HepG2 (cell line): ENCODE results near the gene ADIPOR2. TPM values are rescaled to one million over a fixed set of nuclear protein-coding genes. Genes with fewer than 3 reads are reported as not detected.

Source experiments
- CC2D1A ChIP-seq: sonication (generic); formaldehyde crosslinking; IDR thresholded peaks from 2 replicates; pipeline ENCODE4 v1.8.1; 2023; ENCODE audit warnings: mild to moderate bottlenecking, missing genetic modification reagents
- CENPX ChIP-seq: sonication (generic); formaldehyde crosslinking; IDR thresholded peaks from 2 replicates; pipeline ENCODE4 v1.9.0; 2021; ENCODE audit warnings: mild to moderate bottlenecking, missing genetic modification reagents, moderate library complexity
- FOXM1 ChIP-seq: sonication (generic); formaldehyde crosslinking; IDR thresholded peaks from 2 replicates; pipeline ENCODE4 v1.5.0; 2020; ENCODE audit warnings: missing genetic modification reagents
- KDM3A ChIP-seq: IDR thresholded peaks from 2 replicates; pipeline ENCODE4 v1.6.1; 2018; ENCODE audit warnings: low read depth, missing compliant biosample characterization
- NFATC3 ChIP-seq: sonication (generic); formaldehyde crosslinking; IDR thresholded peaks from 2 replicates; pipeline ENCODE4 v1.5.1; 2020; ENCODE audit warnings: mild to moderate bottlenecking, missing genetic modification reagents
- PATZ1 ChIP-seq: sonication (generic); formaldehyde crosslinking; IDR thresholded peaks from 2 replicates; pipeline ENCODE4 v1.4.0; 2020; ENCODE audit warnings: missing genetic modification reagents
- PPARG ChIP-seq: conservative IDR thresholded peaks from 2 replicates; pipeline ENCODE4 v1.6.1; 2016; ENCODE audit warnings: missing biosample characterization, missing genetic modification reagents
- SOX6 ChIP-seq, 2 experiments: fragments of 450-650 bp in 1 of 2; sonication (generic) in 1 of 2; formaldehyde crosslinking in 1 of 2; IDR thresholded peaks; 2 replicates each; pipeline versions ENCODE4 v1.4.0 to v1.6.1; 2017 to 2020; ENCODE audit warnings: antibody characterized with exemption in 1 of 2, mild to moderate bottlenecking in 1 of 2, missing genetic modification reagents in 1 of 2
- SRSF4 ChIP-seq: fragments of 200-400 bp; formaldehyde crosslinking; IDR thresholded peaks from one replicate; pipeline ENCODE4 v1.6.1; 2018; ENCODE audit warnings: mild to moderate bottlenecking, low read depth, low read length, moderate library complexity; ENCODE audit not compliant: poor library complexity, severe bottlenecking
- TAF15 ChIP-seq: fragments of 200-400 bp; formaldehyde crosslinking; IDR thresholded peaks from one replicate; pipeline ENCODE4 v1.6.1; 2018; ENCODE audit warnings: mild to moderate bottlenecking, low read depth, low read length; ENCODE audit not compliant: poor library complexity, severe bottlenecking
- ZFP36L1 ChIP-seq: sonication (generic); formaldehyde crosslinking; IDR thresholded peaks from 2 replicates; pipeline ENCODE4 v1.8.0; 2022; ENCODE audit warnings: mild to moderate bottlenecking, missing genetic modification reagents, moderate library complexity
- ZHX2 ChIP-seq, 2 experiments: sonication (generic) in 1 of 2; formaldehyde crosslinking in 1 of 2; IDR thresholded peaks; 2 replicates each; pipeline versions ENCODE4 v1.6.1 to v1.9.0; 2014 to 2022; ENCODE audit warnings: antibody characterized with exemption in 1 of 2, borderline replicate concordance in 1 of 2, inconsistent platforms in 1 of 2, low read depth in 1 of 2, missing genetic modification reagents in 1 of 2
- ZNF687 ChIP-seq: sonication (generic); formaldehyde crosslinking; IDR thresholded peaks from 2 replicates; pipeline ENCODE4 v1.5.1; 2020; ENCODE audit warnings: mild to moderate bottlenecking, missing genetic modification reagents, moderate library complexity
- ZNF749 ChIP-seq: sonication (generic); formaldehyde crosslinking; IDR thresholded peaks from 2 replicates; pipeline ENCODE4 v1.8.0; 2022; ENCODE audit warnings: mild to moderate bottlenecking, missing genetic modification reagents, moderate library complexity, borderline replicate concordance
- ZSCAN30 ChIP-seq: sonication (generic); formaldehyde crosslinking; IDR thresholded peaks from 2 replicates; pipeline ENCODE4 v1.5.0; 2020; ENCODE audit warnings: mild to moderate bottlenecking, missing genetic modification reagents
- polyA plus RNA-seq, 8 experiments: library from polyadenylated mRNA; depleted of rRNA in 3 of 8; stranded (reverse) in 7 of 8; unstranded in 1 of 8; fragments of >200 nt; fragmentation: Illumina TruSeq in 4 of 8; extraction: Trizol in 4 of 8; gene quantifications; 2 replicates each; pipeline versions ENCODE4 v1.2.1 to v1.2.3, GENCODE V29; 2011 to 2016; ENCODE audit warnings: low read depth in 4 of 8, missing spikeins in 1 of 8, mixed read lengths in 1 of 8; ENCODE audit not compliant: insufficient read depth in 1 of 8
- total RNA-seq, 5 experiments: library from RNA; depleted of rRNA; stranded (reverse); fragments of >200 nt; fragmentation: Illumina TruSeq; extraction: Trizol; gene quantifications; 2 replicates each; pipeline ENCODE4 v1.2.3, GENCODE V29; 2016; ENCODE audit warnings: low read depth in 1 of 5

Gene ADIPOR2
- total and polyA plus RNA-seq, 2 of the 13 experiments (the other 11 are each of a cell fraction or from before 2014, with no cell fraction given): 35.2 to 52.2 TPM

GRCh38 chr12:1791104-1791841 lies 100.4 kb downstream of the ADIPOR2 start (continued):
- TF ChIP-seq ZHX2 (IDR thresholded peaks at IDR 0.05; ENCODE audit: low read depth): no peak
- TF ChIP-seq ZHX2 (CRISPR knock-in tag; IDR thresholded peaks at IDR 0.05; ENCODE audit: borderline replicate concordance): no peak
- TF ChIP-seq SRSF4: no peak
- TF ChIP-seq PPARG (CRISPR knock-in tag): 0 out of 2 replicates have a peak, but pooled peaks have one; percentile 16
- TF ChIP-seq ZNF687: peak; percentile 25
- TF ChIP-seq CENPX (CRISPR knock-in tag): no peak
- no peak for TF ChIP-seq KDM3A (CRISPR knock-in tag)
- no peak for TF ChIP-seq SOX6 (IDR thresholded peaks at IDR 0.05)
- no peak for TF ChIP-seq SOX6 (CRISPR knock-in tag; IDR thresholded peaks at IDR 0.05)
- no peak for TF ChIP-seq NFATC3
- no peak for TF ChIP-seq PATZ1 (CRISPR knock-in tag)
- TF ChIP-seq ZSCAN30 (CRISPR knock-in tag): no peak
- TF ChIP-seq ZFP36L1 (CRISPR knock-in tag): peak; percentile 20; the same call in 1 of the 2 replicates
- no peak for TF ChIP-seq CC2D1A (CRISPR knock-in tag)
- TF ChIP-seq TAF15: no peak
- no peak for TF ChIP-seq FOXM1 (CRISPR knock-in tag)
- TF ChIP-seq ZNF749: no peak
